Measurements from ENCODE around the gene MYO1B.

- TF ChIP-seq CTCF (conservative IDR thresholded peaks at IDR 0.05; ENCODE audit: low read depth, low read length) (no peak), EZH2 (IDR thresholded peaks at IDR 0.05; ENCODE audit: borderline replicate concordance, low read depth, low read length, poor library complexity, severe bottlenecking) (no peak)
Observed at GRCh38 chr2:191341436-191341835, 96.2 kb downstream of the MYO1B start.

Data from A673 (cell line).